OCI-LY1 (cell line): ENCODE results near the gene TTC28.

ENCODE experiments used
- EZH2 ChIP-seq: fragments of 200-600 bp; sonication (generic), shearing (Covaris generic); IDR thresholded peaks from 2 replicates; pipeline ENCODE4 v1.8.0; 2017; ENCODE audit warnings: borderline replicate concordance, mixed run types, mild to moderate bottlenecking, antibody characterized with exemption, low read length, moderate library complexity, mixed read lengths
- TF ChIP-seq, protein P1 (sequence below): fragments of 200-600 bp; sonication (generic), shearing (Covaris generic); IDR thresholded peaks from 2 replicates; pipeline ENCODE4 v1.5.1; 2017; ENCODE audit warnings: mild to moderate bottlenecking, antibody characterized with exemption, low read length, moderate library complexity, mixed read lengths

DNA sequence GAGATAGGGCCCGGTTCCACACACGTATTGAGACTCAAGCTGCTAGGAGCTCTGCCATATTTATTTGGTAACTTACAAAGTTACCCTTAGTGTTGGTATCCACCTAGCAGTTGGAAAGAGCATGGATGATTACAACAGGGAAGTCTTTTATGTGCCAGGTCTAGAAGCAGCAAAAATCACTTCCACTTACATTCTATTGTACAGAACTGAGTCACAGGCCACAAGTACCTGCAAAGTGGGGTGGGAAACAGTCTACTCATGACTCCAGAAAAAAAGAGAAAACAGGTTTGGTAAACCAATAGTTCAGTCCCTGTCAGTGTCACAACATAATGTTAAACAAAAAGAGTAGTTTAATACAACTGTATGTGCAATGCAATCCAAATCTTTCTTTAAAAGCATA is 480.9 kb downstream of the TTC28 start:
- no peak for TF ChIP-seq EZH2
- TF ChIP-seq, protein P1, sequence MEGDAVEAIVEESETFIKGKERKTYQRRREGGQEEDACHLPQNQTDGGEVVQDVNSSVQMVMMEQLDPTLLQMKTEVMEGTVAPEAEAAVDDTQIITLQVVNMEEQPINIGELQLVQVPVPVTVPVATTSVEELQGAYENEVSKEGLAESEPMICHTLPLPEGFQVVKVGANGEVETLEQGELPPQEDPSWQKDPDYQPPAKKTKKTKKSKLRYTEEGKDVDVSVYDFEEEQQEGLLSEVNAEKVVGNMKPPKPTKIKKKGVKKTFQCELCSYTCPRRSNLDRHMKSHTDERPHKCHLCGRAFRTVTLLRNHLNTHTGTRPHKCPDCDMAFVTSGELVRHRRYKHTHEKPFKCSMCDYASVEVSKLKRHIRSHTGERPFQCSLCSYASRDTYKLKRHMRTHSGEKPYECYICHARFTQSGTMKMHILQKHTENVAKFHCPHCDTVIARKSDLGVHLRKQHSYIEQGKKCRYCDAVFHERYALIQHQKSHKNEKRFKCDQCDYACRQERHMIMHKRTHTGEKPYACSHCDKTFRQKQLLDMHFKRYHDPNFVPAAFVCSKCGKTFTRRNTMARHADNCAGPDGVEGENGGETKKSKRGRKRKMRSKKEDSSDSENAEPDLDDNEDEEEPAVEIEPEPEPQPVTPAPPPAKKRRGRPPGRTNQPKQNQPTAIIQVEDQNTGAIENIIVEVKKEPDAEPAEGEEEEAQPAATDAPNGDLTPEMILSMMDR, result no peak
